ENCODE data around the gene CDH8. TPM values are rescaled to one million over a fixed set of nuclear protein-coding genes. Genes with fewer than 3 reads are reported as not detected.

The CDH8 gene
- total RNA-seq, 1 experiment from 2014 or later = 11.1 TPM

- Mint-ChIP-seq H3K4me1 (peaks cover 16% of the 10 kb centered on the region), H3K36me3 (no peaks in the 10 kb centered on the region), H3K4me3 (no peak overlapping the region), H3K9me3 (no peaks in the 10 kb centered on the region), H3K27ac (no peak overlapping the region), H3K27me3 (ENCODE audit: low read depth) (no peaks in the 10 kb centered on the region)
- ChIA-PET POLR2A (no interaction called here), CTCF (no interaction called here)
- ATAC-seq = no peak
- no peak for DNase-seq (ENCODE audit: low spot score)
- TF ChIP-seq, protein P1, sequence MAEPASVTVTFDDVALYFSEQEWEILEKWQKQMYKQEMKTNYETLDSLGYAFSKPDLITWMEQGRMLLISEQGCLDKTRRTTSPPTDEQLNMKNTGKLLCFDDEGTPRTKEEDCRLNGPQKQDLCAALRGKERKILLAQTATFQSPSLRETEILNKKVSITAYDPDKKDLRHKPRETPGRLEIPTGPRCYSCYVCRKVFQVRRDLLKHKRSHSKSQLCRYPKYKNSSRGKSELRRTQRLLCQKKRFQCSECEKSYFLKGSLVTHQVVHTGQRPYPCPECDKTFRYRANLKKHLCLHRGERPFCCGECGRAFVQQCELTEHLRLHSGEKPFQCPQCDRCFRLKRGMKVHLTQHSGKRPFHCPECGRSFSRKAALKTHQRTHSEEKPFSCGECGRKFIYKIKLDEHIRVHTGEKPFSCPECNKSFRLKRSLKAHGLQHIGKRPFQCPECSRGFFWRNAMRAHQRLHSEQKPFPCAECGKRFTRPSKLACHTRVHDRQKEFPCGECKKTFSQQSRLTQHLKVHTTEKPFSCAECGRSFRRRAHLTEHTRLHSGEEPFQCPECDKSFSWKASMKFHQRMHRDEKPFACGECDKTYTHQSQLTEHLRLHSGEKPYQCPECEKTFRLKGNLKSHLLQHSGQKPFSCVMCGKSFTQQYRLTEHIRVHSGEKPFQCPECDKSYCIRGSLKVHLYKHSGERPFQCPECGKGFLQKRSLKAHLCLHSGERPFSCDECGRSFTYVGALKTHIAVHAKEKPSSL (CRISPR knock-in tag; conservative IDR thresholded peaks at IDR 0.05) = no peak
- TF ChIP-seq ZNF281 (CRISPR knock-in tag; IDR thresholded peaks at IDR 0.05) (no peak), FOXP1 (CRISPR knock-in tag; IDR thresholded peaks at IDR 0.05; ENCODE audit: borderline replicate concordance) (no peak), NFATC4 (CRISPR knock-in tag; IDR thresholded peaks at IDR 0.05) (no peak), CDX4 (CRISPR knock-in tag; IDR thresholded peaks at IDR 0.05; ENCODE audit: borderline replicate concordance) (no peak), KAT7 (CRISPR knock-in tag; IDR thresholded peaks at IDR 0.05; ENCODE audit: borderline replicate concordance) (no peak), ZNF512 (CRISPR knock-in tag; IDR thresholded peaks at IDR 0.05; ENCODE audit: borderline replicate concordance) (no peak), RORB (CRISPR knock-in tag; IDR thresholded peaks at IDR 0.05) (no peak)
- TF ChIP-seq, protein P2, sequence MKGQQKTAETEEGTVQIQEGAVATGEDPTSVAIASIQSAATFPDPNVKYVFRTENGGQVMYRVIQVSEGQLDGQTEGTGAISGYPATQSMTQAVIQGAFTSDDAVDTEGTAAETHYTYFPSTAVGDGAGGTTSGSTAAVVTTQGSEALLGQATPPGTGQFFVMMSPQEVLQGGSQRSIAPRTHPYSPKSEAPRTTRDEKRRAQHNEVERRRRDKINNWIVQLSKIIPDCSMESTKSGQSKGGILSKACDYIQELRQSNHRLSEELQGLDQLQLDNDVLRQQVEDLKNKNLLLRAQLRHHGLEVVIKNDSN (CRISPR knock-in tag; IDR thresholded peaks at IDR 0.05) = no peak
- TF ChIP-seq, protein P3, sequence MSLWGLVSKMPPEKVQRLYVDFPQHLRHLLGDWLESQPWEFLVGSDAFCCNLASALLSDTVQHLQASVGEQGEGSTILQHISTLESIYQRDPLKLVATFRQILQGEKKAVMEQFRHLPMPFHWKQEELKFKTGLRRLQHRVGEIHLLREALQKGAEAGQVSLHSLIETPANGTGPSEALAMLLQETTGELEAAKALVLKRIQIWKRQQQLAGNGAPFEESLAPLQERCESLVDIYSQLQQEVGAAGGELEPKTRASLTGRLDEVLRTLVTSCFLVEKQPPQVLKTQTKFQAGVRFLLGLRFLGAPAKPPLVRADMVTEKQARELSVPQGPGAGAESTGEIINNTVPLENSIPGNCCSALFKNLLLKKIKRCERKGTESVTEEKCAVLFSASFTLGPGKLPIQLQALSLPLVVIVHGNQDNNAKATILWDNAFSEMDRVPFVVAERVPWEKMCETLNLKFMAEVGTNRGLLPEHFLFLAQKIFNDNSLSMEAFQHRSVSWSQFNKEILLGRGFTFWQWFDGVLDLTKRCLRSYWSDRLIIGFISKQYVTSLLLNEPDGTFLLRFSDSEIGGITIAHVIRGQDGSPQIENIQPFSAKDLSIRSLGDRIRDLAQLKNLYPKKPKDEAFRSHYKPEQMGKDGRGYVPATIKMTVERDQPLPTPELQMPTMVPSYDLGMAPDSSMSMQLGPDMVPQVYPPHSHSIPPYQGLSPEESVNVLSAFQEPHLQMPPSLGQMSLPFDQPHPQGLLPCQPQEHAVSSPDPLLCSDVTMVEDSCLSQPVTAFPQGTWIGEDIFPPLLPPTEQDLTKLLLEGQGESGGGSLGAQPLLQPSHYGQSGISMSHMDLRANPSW (CRISPR knock-in tag; conservative IDR thresholded peaks at IDR 0.05; ENCODE audit: low read depth) = no peak
These were observed 37.8 kb downstream of the CDH8 start for GRCh38 chr16:61998460-61998859.

DNA sequence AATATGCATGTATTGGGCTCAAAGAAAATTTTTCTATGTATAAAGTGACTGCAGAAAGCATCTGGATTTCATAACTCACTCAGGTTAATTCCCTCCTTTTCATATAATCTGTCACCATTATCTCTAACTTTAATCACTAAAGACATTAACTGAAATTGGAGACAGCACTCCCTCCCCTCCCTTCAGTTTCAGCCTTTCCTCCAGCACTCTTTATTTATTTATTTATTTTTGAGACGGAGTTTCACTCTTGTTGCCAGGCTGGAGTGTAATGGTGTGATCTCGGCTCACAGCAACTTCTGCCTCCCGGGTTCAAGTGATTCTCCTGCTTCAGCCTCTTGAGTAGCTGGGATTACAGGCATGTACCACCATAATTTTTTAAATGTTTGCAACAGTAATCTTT is 43.1 kb downstream of the CDH8 start:
- no peaks in the 10 kb centered on the region for H3K27me3 Mint-ChIP-seq (ENCODE audit: low read depth)
- H3K27ac Mint-ChIP-seq = no peak overlapping the region
- CTCF ChIA-PET = interaction anchor here (1.2 kb wide), 1 partner anchor 85 kb away, joined by 3 read pairs; no protein-coding TSS in a partner anchor
- no peak overlapping the region for H3K4me3 Mint-ChIP-seq
- H3K9me3 Mint-ChIP-seq = peaks cover 3% of the 10 kb centered on the region; the same call in 1 of the 2 replicates
- DNase-seq (ENCODE audit: low spot score) (no peak), ATAC-seq (no peak)
- no peaks in the 10 kb centered on the region for H3K36me3 Mint-ChIP-seq
- peaks cover 10% of the 10 kb centered on the region for H3K4me1 Mint-ChIP-seq
- POLR2A ChIA-PET = no interaction called here
- TF ChIP-seq, protein P4, sequence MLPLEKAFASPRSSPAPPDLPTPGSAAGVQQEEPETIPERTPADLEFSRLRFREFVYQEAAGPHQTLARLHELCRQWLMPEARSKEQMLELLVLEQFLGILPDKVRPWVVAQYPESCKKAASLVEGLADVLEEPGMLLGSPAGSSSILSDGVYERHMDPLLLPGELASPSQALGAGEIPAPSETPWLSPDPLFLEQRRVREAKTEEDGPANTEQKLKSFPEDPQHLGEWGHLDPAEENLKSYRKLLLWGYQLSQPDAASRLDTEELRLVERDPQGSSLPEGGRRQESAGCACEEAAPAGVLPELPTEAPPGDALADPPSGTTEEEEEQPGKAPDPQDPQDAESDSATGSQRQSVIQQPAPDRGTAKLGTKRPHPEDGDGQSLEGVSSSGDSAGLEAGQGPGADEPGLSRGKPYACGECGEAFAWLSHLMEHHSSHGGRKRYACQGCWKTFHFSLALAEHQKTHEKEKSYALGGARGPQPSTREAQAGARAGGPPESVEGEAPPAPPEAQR (CRISPR knock-in tag; IDR thresholded peaks at IDR 0.05) = no peak
- TF ChIP-seq, protein P5, sequence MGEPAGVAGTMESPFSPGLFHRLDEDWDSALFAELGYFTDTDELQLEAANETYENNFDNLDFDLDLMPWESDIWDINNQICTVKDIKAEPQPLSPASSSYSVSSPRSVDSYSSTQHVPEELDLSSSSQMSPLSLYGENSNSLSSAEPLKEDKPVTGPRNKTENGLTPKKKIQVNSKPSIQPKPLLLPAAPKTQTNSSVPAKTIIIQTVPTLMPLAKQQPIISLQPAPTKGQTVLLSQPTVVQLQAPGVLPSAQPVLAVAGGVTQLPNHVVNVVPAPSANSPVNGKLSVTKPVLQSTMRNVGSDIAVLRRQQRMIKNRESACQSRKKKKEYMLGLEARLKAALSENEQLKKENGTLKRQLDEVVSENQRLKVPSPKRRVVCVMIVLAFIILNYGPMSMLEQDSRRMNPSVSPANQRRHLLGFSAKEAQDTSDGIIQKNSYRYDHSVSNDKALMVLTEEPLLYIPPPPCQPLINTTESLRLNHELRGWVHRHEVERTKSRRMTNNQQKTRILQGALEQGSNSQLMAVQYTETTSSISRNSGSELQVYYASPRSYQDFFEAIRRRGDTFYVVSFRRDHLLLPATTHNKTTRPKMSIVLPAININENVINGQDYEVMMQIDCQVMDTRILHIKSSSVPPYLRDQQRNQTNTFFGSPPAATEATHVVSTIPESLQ (CRISPR knock-in tag; IDR thresholded peaks at IDR 0.05) = no peak
- TF ChIP-seq SP1 (CRISPR knock-in tag; conservative IDR thresholded peaks at IDR 0.05) = no peak
- TF ChIP-seq TEAD1 (CRISPR knock-in tag; IDR thresholded peaks at IDR 0.05) = no peak
- TF ChIP-seq, protein P6, sequence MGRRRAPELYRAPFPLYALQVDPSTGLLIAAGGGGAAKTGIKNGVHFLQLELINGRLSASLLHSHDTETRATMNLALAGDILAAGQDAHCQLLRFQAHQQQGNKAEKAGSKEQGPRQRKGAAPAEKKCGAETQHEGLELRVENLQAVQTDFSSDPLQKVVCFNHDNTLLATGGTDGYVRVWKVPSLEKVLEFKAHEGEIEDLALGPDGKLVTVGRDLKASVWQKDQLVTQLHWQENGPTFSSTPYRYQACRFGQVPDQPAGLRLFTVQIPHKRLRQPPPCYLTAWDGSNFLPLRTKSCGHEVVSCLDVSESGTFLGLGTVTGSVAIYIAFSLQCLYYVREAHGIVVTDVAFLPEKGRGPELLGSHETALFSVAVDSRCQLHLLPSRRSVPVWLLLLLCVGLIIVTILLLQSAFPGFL (CRISPR knock-in tag; IDR thresholded peaks at IDR 0.05; ENCODE audit: borderline replicate concordance) = no peak
- no peak for TF ChIP-seq OVOL2 (CRISPR knock-in tag; IDR thresholded peaks at IDR 0.05; ENCODE audit: borderline replicate concordance)
